Neural cell (in vitro differentiated cells): ENCODE data around the gene TMC7. TPM values are rescaled to one million over a fixed set of nuclear protein-coding genes. Genes with fewer than 3 reads are reported as not detected.

Source experiments
- H2AFZ ChIP-seq: fragments of 200-600, 300-800 bp; sonication (generic), shearing (Covaris generic); 2 replicates; pipeline ENCODE4 v1.6.0; 2014; ENCODE audit warnings: low read depth, mild to moderate bottlenecking, antibody characterized with exemption, low read length, moderate library complexity
- H3F3A ChIP-seq: fragments of 200-600 bp; shearing (Covaris generic); 2 replicates; pipeline ENCODE4 v1.6.1; 2016; ENCODE audit warnings: mild to moderate bottlenecking, moderate library complexity, mixed read lengths, antibody characterized with exemption, low read length; ENCODE audit not compliant: insufficient read depth, poor library complexity, severe bottlenecking
- H3K27ac ChIP-seq: fragments of 200-600, 300-800 bp; sonication (generic), shearing (Covaris generic); 2 replicates; pipeline ENCODE4 v1.5.1; 2014; ENCODE audit warnings: mild to moderate bottlenecking, low read length, moderate library complexity
- H3K27me3 ChIP-seq: fragments of 300-800, 200-600 bp; sonication (generic), shearing (Covaris generic); 2 replicates; pipeline ENCODE4 v1.6.0; 2014; ENCODE audit warnings: mild to moderate bottlenecking, low read depth, low read length, moderate library complexity; ENCODE audit not compliant: insufficient read depth
- H3K36me3 ChIP-seq: fragments of 300-800, 200-600 bp; sonication (generic), shearing (Covaris generic); 2 replicates; pipeline ENCODE4 v1.5.1; 2014; ENCODE audit warnings: mild to moderate bottlenecking, antibody characterized with exemption, low read length, moderate library complexity; ENCODE audit not compliant: insufficient read depth
- H3K4me2 ChIP-seq: fragments of 300-800, 200-600 bp; sonication (generic), shearing (Covaris generic); 2 replicates; pipeline ENCODE4 v1.6.0; 2014; ENCODE audit warnings: mild to moderate bottlenecking, low read length
- H3K4me3 ChIP-seq: fragments of 300-800, 200-600 bp; sonication (generic), shearing (Covaris generic); 2 replicates; pipeline ENCODE4 v1.5.1; 2014; ENCODE audit warnings: mild to moderate bottlenecking, low read length, moderate library complexity
- H3K79me2 ChIP-seq: fragments of 200-600 bp; shearing (Covaris generic); replicated peaks from 2 replicates; pipeline ENCODE4 v1.6.0; 2014; ENCODE audit warnings: mild to moderate bottlenecking, low read length, moderate library complexity; ENCODE audit not compliant: insufficient read depth
- H3K9ac ChIP-seq: fragments of 300-800, 200-600 bp; sonication (generic), shearing (Covaris generic); 2 replicates; pipeline ENCODE4 v1.6.1; 2016; ENCODE audit warnings: mild to moderate bottlenecking, low read length, mixed read lengths
- H3K9me2 ChIP-seq: fragments of 200-600 bp; shearing (Covaris generic); 2 replicates; pipeline ENCODE4 v1.6.1; 2016; ENCODE audit warnings: mild to moderate bottlenecking, low read length, mixed read lengths; ENCODE audit not compliant: insufficient read depth
- H3K9me3 ChIP-seq: fragments of 200-600, 300-800 bp; sonication (generic), shearing (Covaris generic); 2 replicates; pipeline ENCODE4 v1.6.1; 2016; ENCODE audit warnings: mild to moderate bottlenecking, mixed run types, low read length, moderate library complexity, mixed read lengths
- H4K20me1 ChIP-seq: fragments of 200-600 bp; shearing (Covaris generic); 2 replicates; pipeline ENCODE4 v1.6.1; 2016; ENCODE audit warnings: mild to moderate bottlenecking, mixed run types; ENCODE audit not compliant: insufficient read depth
- CTCF ChIP-seq: fragments of 450-650 bp; IDR thresholded peaks from 2 replicates; pipeline ENCODE4 v1.5.1; 2014; ENCODE audit warnings: antibody characterized with exemption, mild to moderate bottlenecking, moderate library complexity; ENCODE audit not compliant: poor library complexity, severe bottlenecking
- EP300 ChIP-seq: fragments of 450-650 bp; conservative IDR thresholded peaks from 2 replicates; pipeline ENCODE4 v1.6.1; 2014; ENCODE audit warnings: antibody characterized with exemption, mild to moderate bottlenecking, moderate library complexity; ENCODE audit not compliant: poor library complexity, severe bottlenecking
- EZH2 ChIP-seq: fragments of 200-600, 300-800 bp; shearing (Covaris generic), sonication (generic); IDR thresholded peaks from 2 replicates; pipeline ENCODE4 v1.6.1; 2014; ENCODE audit warnings: antibody characterized with exemption, low read length, borderline replicate concordance, mild to moderate bottlenecking; ENCODE audit not compliant: insufficient read depth, poor library complexity, severe bottlenecking
- MXI1 ChIP-seq: fragments of 450-650 bp; conservative IDR thresholded peaks from 2 replicates; pipeline ENCODE4 v1.6.1; 2014; ENCODE audit warnings: antibody characterized with exemption, mild to moderate bottlenecking; ENCODE audit not compliant: poor library complexity, severe bottlenecking
- POLR2AphosphoS5 ChIP-seq: IDR thresholded peaks from 2 replicates; pipeline ENCODE4 v1.6.1; 2012
- RAD21 ChIP-seq: fragments of 450-650 bp; conservative IDR thresholded peaks from 2 replicates; pipeline ENCODE4 v1.6.1; 2014; ENCODE audit warnings: antibody characterized with exemption, mild to moderate bottlenecking, moderate library complexity
- SMC3 ChIP-seq: fragments of 450-650 bp; conservative IDR thresholded peaks from 2 replicates; pipeline ENCODE4 v1.6.1; 2014; ENCODE audit warnings: antibody characterized with exemption, mild to moderate bottlenecking, moderate library complexity; ENCODE audit not compliant: poor library complexity
- TAF1 ChIP-seq: IDR thresholded peaks from 2 replicates; pipeline ENCODE4 v1.6.1; 2012; ENCODE audit warnings: low read depth
- polyA plus RNA-seq: library from polyadenylated mRNA; depleted of rRNA; stranded (reverse); fragments of >200 nt; gene quantifications from 2 replicates; pipeline ENCODE4 v1.2.3, GENCODE V29; 2014
- TF ChIP-seq, protein P1 (sequence below): IDR thresholded peaks from 2 replicates; pipeline ENCODE4 v1.6.1; 2012; ENCODE audit warnings: borderline replicate concordance

Gene TMC7
- polyA plus RNA-seq, 1 donor from 2014 or later = 3.5 TPM

GRCh38 chr16:19031738-19032137 lies 48.0 kb downstream of the TMC7 start:
- TF ChIP-seq MXI1 = no peak
- no peak for TF ChIP-seq POLR2AphosphoS5
- TF ChIP-seq RAD21 = no peak
- no peak for TF ChIP-seq SMC3
- no peak for TF ChIP-seq EZH2
- no peak for TF ChIP-seq EP300
- TF ChIP-seq TAF1 = no peak
- TF ChIP-seq, protein P1, sequence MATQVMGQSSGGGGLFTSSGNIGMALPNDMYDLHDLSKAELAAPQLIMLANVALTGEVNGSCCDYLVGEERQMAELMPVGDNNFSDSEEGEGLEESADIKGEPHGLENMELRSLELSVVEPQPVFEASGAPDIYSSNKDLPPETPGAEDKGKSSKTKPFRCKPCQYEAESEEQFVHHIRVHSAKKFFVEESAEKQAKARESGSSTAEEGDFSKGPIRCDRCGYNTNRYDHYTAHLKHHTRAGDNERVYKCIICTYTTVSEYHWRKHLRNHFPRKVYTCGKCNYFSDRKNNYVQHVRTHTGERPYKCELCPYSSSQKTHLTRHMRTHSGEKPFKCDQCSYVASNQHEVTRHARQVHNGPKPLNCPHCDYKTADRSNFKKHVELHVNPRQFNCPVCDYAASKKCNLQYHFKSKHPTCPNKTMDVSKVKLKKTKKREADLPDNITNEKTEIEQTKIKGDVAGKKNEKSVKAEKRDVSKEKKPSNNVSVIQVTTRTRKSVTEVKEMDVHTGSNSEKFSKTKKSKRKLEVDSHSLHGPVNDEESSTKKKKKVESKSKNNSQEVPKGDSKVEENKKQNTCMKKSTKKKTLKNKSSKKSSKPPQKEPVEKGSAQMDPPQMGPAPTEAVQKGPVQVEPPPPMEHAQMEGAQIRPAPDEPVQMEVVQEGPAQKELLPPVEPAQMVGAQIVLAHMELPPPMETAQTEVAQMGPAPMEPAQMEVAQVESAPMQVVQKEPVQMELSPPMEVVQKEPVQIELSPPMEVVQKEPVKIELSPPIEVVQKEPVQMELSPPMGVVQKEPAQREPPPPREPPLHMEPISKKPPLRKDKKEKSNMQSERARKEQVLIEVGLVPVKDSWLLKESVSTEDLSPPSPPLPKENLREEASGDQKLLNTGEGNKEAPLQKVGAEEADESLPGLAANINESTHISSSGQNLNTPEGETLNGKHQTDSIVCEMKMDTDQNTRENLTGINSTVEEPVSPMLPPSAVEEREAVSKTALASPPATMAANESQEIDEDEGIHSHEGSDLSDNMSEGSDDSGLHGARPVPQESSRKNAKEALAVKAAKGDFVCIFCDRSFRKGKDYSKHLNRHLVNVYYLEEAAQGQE = no peak
- Histone ChIP-seq H3K79me2 (no peaks in the 10 kb centered on the region), H3K9me3 (no peaks in the 10 kb centered on the region), H3K4me2 (no peak overlapping the region), H2AFZ (no peak overlapping the region), H3K36me3 (no peaks in the 10 kb centered on the region), H3K9me2 (no peaks in the 10 kb centered on the region), H3K27ac (no peak overlapping the region), H3F3A (no peaks in the 10 kb centered on the region), H4K20me1 (no peaks in the 10 kb centered on the region), H3K9ac (no peak overlapping the region), H3K4me3 (no peak overlapping the region), H3K27me3 (no peaks in the 10 kb centered on the region)

GRCh38 chr16:19033761-19034160 lies 50.0 kb downstream of the TMC7 start:
- TF ChIP-seq POLR2AphosphoS5 = no peak
- no peak for TF ChIP-seq TAF1
- TF ChIP-seq RAD21 = no peak
- Histone ChIP-seq H3K9me3 (no peaks in the 10 kb centered on the region), H3K4me3 (no peak overlapping the region), H3F3A (no peaks in the 10 kb centered on the region), H3K9ac (no peak overlapping the region), H3K4me2 (no peak overlapping the region), H3K36me3 (no peaks in the 10 kb centered on the region), H3K79me2 (no peaks in the 10 kb centered on the region), H3K27me3 (no peaks in the 10 kb centered on the region), H4K20me1 (no peaks in the 10 kb centered on the region), H3K27ac (no peak overlapping the region), H2AFZ (no peak overlapping the region), H3K9me2 (no peaks in the 10 kb centered on the region)

- no peak overlapping the region for H3K4me2 ChIP-seq
- H2AFZ ChIP-seq = no peak overlapping the region
- TF ChIP-seq POLR2AphosphoS5 (no peak), EP300 (no peak), MXI1 (no peak), SMC3 (no peak), CTCF (no peak), TAF1 (no peak), EZH2 (no peak), RAD21 (no peak)
- TF ChIP-seq, protein P1 = no peak
- H3K4me3 ChIP-seq = no peak overlapping the region
- no peaks in the 10 kb centered on the region for H3K27me3 ChIP-seq
- H3K9me2 ChIP-seq = no peaks in the 10 kb centered on the region
- H3F3A ChIP-seq = no peaks in the 10 kb centered on the region
- peaks cover 6% of the 10 kb centered on the region for H3K36me3 ChIP-seq
- no peaks in the 10 kb centered on the region for H3K79me2 ChIP-seq
- no peaks in the 10 kb centered on the region for H4K20me1 ChIP-seq
- no peaks in the 10 kb centered on the region for H3K9me3 ChIP-seq
- H3K9ac ChIP-seq = no peak overlapping the region
- H3K27ac ChIP-seq = no peak overlapping the region
These were observed 56.7 kb downstream of the TMC7 start for GRCh38 chr16:19040400-19040799.
